Measurements from ENCODE around the gene SEC31A.

SEC31A gene

DNA sequence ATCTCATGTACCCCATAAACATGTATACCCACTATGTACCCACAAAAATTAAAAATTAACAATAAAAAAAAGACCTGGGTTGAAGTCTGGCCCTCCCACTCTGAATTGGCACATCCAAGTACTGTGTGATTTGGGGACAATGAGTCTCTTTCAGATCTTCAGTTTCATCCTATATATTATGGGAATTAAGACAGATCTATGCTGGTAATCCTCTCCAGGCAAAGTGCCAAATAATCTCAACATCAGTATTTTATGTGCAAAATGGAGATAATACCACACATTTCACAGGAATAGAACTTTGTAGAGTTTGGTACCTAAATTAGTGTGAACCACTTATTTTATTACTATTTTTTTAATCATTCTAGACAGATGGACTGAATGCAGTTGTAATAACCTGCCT lies 81.3 kb downstream of the SEC31A start:
- H2AFZ ChIP-seq (ENCODE audit: low read length), result no peak overlapping the region
- H3K9me3 ChIP-seq (replicated peaks; ENCODE audit: insufficient read depth, low read length), result no peaks in the 10 kb centered on the region
- H3K79me2 ChIP-seq (ENCODE audit: low read length), result no peaks in the 10 kb centered on the region
- TF ChIP-seq EZH2 (optimal IDR thresholded peaks at IDR 0.05; ENCODE audit: low read depth, low read length) (no peak), EZH2phosphoT487 (IDR thresholded peaks at IDR 0.05; ENCODE audit: low read length) (no peak), CTCF (IDR thresholded peaks at IDR 0.05; ENCODE audit: low read length) (no peak)
- H4K20me1 ChIP-seq (ENCODE audit: insufficient read depth, low read length), result no peaks in the 10 kb centered on the region
- no peak overlapping the region for H3K4me2 ChIP-seq (ENCODE audit: low read depth, low read length)
- H3K4me3 ChIP-seq (ENCODE audit: low read length), result no peak overlapping the region
- H3K4me1 ChIP-seq (ENCODE audit: low read length), result no peaks in the 10 kb centered on the region
- H3K27me3 ChIP-seq (replicated peaks; ENCODE audit: insufficient read depth, low read length), result no peaks in the 10 kb centered on the region
- H3K36me3 ChIP-seq (replicated peaks; ENCODE audit: insufficient read depth, low read length), result no peaks in the 10 kb centered on the region
- no peak overlapping the region for H3K27ac ChIP-seq (ENCODE audit: low read length)
- no peaks in the 10 kb centered on the region for H3F3A ChIP-seq (ENCODE audit: insufficient read depth, low read length)
- no peaks in the 10 kb centered on the region for H3K9me2 ChIP-seq (replicated peaks; ENCODE audit: insufficient read depth, low read length)
- DNase-seq, result no peak
- no peak overlapping the region for H3K9ac ChIP-seq (ENCODE audit: low read length)

- no peaks in the 10 kb centered on the region for H3K79me2 ChIP-seq (ENCODE audit: low read length)
- no peaks in the 10 kb centered on the region for H4K20me1 ChIP-seq (ENCODE audit: insufficient read depth, low read length)
- H3K36me3 ChIP-seq (replicated peaks; ENCODE audit: insufficient read depth, low read length), result no peaks in the 10 kb centered on the region
- H3K9ac ChIP-seq (ENCODE audit: low read length), result no peak overlapping the region
- no peak overlapping the region for H3K4me2 ChIP-seq (ENCODE audit: low read depth, low read length)
- peaks cover 9% of the 10 kb centered on the region for H3K4me1 ChIP-seq (ENCODE audit: low read length)
- no peaks in the 10 kb centered on the region for H3K27me3 ChIP-seq (replicated peaks; ENCODE audit: insufficient read depth, low read length)
- peaks cover 5% of the 10 kb centered on the region; the same call in 1 of the 2 replicates for H3F3A ChIP-seq (ENCODE audit: insufficient read depth, low read length)
- no peaks in the 10 kb centered on the region for H3K9me3 ChIP-seq (replicated peaks; ENCODE audit: insufficient read depth, low read length)
- TF ChIP-seq EZH2phosphoT487 (IDR thresholded peaks at IDR 0.05; ENCODE audit: low read length) (no peak), EZH2 (optimal IDR thresholded peaks at IDR 0.05; ENCODE audit: low read depth, low read length) (no peak), CTCF (IDR thresholded peaks at IDR 0.05; ENCODE audit: low read length) (no peak)
- no peak overlapping the region for H3K4me3 ChIP-seq (ENCODE audit: low read length)
- H2AFZ ChIP-seq (ENCODE audit: low read length), result no peak overlapping the region
- no peak for DNase-seq
- no peaks in the 10 kb centered on the region for H3K9me2 ChIP-seq (replicated peaks; ENCODE audit: insufficient read depth, low read length)
- H3K27ac ChIP-seq (ENCODE audit: low read length), result no peak overlapping the region
These were observed 87.2 kb downstream of the SEC31A start for GRCh38 chr4:82803746-82804145.

DNA sequence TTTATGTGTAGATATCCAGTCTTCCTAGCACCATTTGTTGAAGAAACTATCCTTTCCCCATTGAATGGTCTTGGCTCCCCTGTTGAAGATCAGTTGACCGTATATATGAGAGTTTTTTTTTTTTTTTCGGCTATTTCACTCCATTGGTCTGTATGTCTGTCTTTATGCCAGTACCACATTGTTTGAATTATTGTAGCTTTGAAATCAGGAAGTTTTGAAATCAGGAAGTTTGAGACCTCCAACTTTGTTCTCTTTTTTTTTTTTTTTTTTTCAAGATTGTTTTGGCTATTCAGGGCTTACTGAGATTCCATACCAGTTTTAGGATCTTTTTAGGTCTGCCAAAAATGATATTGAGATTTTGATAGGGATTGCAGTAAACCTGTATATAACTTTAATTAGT lies 88.0 kb downstream of the SEC31A start:
- H3K36me3 ChIP-seq (replicated peaks; ENCODE audit: insufficient read depth, low read length), result no peaks in the 10 kb centered on the region
- no peaks in the 10 kb centered on the region for H3K27me3 ChIP-seq (replicated peaks; ENCODE audit: insufficient read depth, low read length)
- no peaks in the 10 kb centered on the region for H3K9me2 ChIP-seq (replicated peaks; ENCODE audit: insufficient read depth, low read length)
- peaks cover 9% of the 10 kb centered on the region for H3K4me1 ChIP-seq (ENCODE audit: low read length)
- H3K79me2 ChIP-seq (ENCODE audit: low read length), result no peaks in the 10 kb centered on the region
- H3F3A ChIP-seq (ENCODE audit: insufficient read depth, low read length), result peaks cover 5% of the 10 kb centered on the region; the same call in 1 of the 2 replicates
- TF ChIP-seq EZH2 (optimal IDR thresholded peaks at IDR 0.05; ENCODE audit: low read depth, low read length), result no peak
- no peak for TF ChIP-seq CTCF (IDR thresholded peaks at IDR 0.05; ENCODE audit: low read length)
- TF ChIP-seq EZH2phosphoT487 (IDR thresholded peaks at IDR 0.05; ENCODE audit: low read length), result no peak
- H2AFZ ChIP-seq (ENCODE audit: low read length), result no peak overlapping the region
- no peak overlapping the region for H3K4me2 ChIP-seq (ENCODE audit: low read depth, low read length)
- H4K20me1 ChIP-seq (ENCODE audit: insufficient read depth, low read length), result no peaks in the 10 kb centered on the region
- H3K4me3 ChIP-seq (ENCODE audit: low read length), result no peak overlapping the region
- no peak overlapping the region for H3K27ac ChIP-seq (ENCODE audit: low read length)
- no peak for DNase-seq
- H3K9me3 ChIP-seq (replicated peaks; ENCODE audit: insufficient read depth, low read length), result no peaks in the 10 kb centered on the region
- H3K9ac ChIP-seq (ENCODE audit: low read length), result no peak overlapping the region
